SK-N-SH treated with all-trans-retinoic acid at 6 μM for 48 hours (cell line): ENCODE measurements around the gene DTX4.

Source experiments
- ESRRG ChIP-seq: fragments of 250-450 bp; sonication (Bioruptor Pico); IDR thresholded peaks from 2 replicates; pipeline ENCODE4 v1.6.1; 2021; ENCODE audit warnings: mild to moderate bottlenecking
- TCF4 ChIP-seq: fragments of 250-450 bp; sonication (Bioruptor Pico); IDR thresholded peaks from 2 replicates; pipeline ENCODE4 v1.8.0; 2021; ENCODE audit warnings: mild to moderate bottlenecking, moderate library complexity, borderline replicate concordance
- TOX ChIP-seq: fragments of 250-450 bp; sonication (Bioruptor Pico); IDR thresholded peaks from 2 replicates; pipeline ENCODE4 v1.8.0; 2021; ENCODE audit warnings: mild to moderate bottlenecking, moderate library complexity, borderline replicate concordance
- ZC3H10 ChIP-seq: fragments of 250-450 bp; sonication (Bioruptor Pico); IDR thresholded peaks from 2 replicates; pipeline ENCODE4 v1.5.1; 2021; ENCODE audit warnings: mild to moderate bottlenecking, moderate library complexity
- TF ChIP-seq, protein P1 (sequence below): fragments of 250-450 bp; sonication (Bioruptor Pico); IDR thresholded peaks from 2 replicates; pipeline ENCODE4 v1.8.0; 2020; ENCODE audit warnings: mild to moderate bottlenecking, moderate library complexity, borderline replicate concordance
- TF ChIP-seq, protein P2 (sequence below): fragments of 250-450 bp; sonication (Bioruptor Pico); IDR thresholded peaks from 2 replicates; pipeline ENCODE4 v1.8.0; 2021; ENCODE audit warnings: low read depth, mild to moderate bottlenecking, moderate library complexity, borderline replicate concordance

DNA sequence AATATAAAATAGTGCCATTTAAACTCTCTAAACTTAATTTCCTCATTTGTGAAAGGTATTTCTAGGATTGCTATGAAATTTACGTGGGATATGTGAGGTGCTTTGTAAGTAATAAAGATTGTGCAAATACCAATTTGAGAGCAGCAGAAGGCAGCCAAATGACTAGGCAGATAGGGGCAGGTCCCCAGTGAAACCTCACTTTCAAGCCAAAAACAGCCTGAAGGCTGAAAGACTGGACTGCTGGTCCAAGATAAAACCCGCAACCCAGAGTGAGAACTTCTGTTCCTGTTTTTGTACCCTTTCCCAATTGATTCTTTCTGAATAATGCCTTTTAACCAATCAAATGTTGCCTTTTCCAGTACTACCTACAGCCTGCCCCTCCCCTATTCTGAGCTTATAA, 7.2 kb downstream of the DTX4 start:
- TF ChIP-seq, protein P1, sequence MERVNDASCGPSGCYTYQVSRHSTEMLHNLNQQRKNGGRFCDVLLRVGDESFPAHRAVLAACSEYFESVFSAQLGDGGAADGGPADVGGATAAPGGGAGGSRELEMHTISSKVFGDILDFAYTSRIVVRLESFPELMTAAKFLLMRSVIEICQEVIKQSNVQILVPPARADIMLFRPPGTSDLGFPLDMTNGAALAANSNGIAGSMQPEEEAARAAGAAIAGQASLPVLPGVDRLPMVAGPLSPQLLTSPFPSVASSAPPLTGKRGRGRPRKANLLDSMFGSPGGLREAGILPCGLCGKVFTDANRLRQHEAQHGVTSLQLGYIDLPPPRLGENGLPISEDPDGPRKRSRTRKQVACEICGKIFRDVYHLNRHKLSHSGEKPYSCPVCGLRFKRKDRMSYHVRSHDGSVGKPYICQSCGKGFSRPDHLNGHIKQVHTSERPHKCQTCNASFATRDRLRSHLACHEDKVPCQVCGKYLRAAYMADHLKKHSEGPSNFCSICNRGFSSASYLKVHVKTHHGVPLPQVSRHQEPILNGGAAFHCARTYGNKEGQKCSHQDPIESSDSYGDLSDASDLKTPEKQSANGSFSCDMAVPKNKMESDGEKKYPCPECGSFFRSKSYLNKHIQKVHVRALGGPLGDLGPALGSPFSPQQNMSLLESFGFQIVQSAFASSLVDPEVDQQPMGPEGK (CRISPR knock-in tag): no peak
- TF ChIP-seq ZC3H10 (CRISPR knock-in tag) (no peak), ESRRG (CRISPR knock-in tag) (no peak), TCF4 (CRISPR knock-in tag) (no peak), TOX (CRISPR knock-in tag) (no peak)
- TF ChIP-seq, protein P2, sequence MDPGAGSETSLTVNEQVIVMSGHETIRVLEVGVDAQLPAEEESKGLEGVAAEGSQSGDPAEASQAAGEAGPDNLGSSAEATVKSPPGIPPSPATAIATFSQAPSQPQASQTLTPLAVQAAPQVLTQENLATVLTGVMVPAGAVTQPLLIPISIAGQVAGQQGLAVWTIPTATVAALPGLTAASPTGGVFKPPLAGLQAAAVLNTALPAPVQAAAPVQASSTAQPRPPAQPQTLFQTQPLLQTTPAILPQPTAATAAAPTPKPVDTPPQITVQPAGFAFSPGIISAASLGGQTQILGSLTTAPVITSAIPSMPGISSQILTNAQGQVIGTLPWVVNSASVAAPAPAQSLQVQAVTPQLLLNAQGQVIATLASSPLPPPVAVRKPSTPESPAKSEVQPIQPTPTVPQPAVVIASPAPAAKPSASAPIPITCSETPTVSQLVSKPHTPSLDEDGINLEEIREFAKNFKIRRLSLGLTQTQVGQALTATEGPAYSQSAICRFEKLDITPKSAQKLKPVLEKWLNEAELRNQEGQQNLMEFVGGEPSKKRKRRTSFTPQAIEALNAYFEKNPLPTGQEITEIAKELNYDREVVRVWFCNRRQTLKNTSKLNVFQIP (CRISPR knock-in tag): no peak
